GM19467 (cell line): Measurements from ENCODE around the gene NIN.
A peak's percentile ranks its signal among the peaks of the same experiment; 100 is the strongest.

ENCODE experiments used
- ATAC-seq: cut with Tn5 transposase; IDR thresholded peaks from one replicate; pipeline ENCODE4 v1.9.1; 2021; ENCODE audit warnings: mild to moderate bottlenecking, moderate library complexity; ENCODE audit not compliant: unreplicated experiment

Gene NIN

DNA sequence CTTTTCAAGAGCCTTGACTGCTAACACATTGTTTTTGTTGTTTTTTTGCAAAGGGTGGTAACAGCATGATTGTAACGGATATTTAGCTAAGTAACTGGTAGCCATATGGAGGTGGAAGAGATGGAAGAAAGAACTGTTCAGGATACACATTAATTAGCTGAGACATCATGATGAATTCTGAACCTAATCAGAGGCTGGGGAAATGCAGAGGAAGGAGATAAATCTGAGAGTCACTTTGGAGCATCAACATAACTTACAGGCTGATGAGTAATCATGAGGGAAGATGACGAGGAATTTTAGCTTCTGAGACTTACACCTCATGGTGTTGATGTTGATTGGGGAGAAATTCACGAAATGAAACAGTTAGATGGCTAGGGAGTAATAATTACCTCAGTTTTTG lies 62.3 kb downstream of the NIN start:
- ATAC-seq = no peak

- no peak for ATAC-seq
These were observed 64.5 kb downstream of the NIN start for GRCh38 chr14:50766338-50766886.

GRCh38 chr14:50763382-50764007 lies 67.5 kb downstream of the NIN start:
- no peak for ATAC-seq

- ATAC-seq = no peak
These were observed 68.0 kb downstream of the NIN start for GRCh38 chr14:50762931-50763300.

DNA sequence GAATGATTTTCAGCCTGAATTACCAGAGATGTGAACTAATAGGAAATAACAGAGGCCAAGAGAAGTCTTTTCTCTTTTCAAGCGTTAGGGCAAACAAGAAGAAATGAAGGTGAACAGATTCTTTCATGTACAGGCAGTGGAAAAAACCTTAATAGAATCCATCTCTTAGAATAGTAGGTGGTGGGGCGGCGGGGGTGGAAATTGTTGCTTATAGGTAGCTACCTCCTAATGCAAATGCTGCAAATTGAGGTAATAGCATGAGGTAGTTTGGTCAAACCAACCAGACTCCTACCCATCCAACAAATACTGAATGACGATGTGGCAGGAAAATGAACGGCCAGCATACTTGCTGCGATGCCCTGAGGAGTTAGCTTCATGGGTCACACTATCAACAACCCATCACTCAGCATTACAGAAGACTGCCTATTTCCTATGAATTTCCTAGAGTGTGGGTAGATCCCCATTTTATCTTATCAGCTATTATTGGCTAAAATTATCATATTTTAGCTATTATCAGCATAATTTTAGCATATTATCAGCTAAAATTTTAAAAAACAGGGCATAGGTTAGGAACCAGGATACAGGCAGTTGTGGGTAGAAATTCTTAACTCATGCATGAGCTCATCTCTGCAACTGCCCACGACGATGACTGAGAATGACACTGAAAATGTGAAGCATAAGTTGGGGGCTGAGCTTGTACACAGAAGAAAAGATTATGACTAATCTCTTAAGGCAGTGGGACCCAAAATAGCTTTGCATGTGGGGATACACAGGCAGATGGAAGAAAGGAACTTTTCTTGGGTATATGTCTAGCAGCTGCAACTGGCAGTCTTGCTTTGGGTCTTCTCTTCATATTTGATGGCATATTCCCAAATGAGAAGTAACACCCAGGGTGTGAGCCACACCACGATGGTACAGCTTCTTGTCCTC lies 68.7 kb downstream of the NIN start:
- ATAC-seq = no peak

- ATAC-seq = no peak
These were observed 71.0 kb downstream of the NIN start for GRCh38 chr14:50759800-50760543.

DNA sequence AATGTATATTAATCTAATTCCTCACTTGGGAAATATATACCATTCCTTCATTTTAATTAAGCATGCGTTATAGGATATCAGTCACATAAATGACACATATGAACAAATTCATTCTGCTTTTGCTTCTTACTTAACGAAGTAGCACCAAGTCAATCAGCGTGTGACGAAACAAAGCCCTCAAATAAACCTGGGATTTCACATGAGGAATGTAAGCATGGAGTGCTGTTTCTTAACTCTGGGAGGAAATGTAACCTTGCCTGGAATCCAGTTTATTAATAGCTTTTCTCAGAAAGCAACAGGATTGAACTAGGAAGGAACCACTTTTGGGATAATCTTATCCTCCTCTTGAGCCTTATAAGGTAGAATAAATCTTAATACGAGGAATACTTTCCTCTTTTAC lies 72.0 kb downstream of the NIN start:
- no peak for ATAC-seq

DNA sequence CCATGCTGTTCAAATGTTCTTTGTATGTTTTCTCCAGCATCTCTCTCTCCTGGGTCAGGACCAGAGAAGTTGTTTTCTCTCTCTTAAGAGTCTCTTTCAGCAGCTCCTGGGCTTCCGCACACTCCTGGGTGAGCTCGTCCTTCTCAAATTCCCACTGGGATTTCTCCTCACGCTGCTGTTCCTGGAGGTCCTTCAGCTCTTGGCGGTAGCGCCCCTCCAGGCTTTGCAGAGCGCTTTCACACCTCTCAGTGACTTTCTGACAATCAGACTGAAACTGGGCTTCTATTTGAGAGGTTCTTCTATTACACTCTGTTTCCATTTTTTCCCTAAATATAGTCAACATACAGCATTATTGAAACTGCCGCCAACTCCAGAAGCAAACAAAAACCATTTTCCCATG lies 72.7 kb downstream of the NIN start:
- no peak for ATAC-seq

- ATAC-seq = no peak
These were observed 73.3 kb downstream of the NIN start for GRCh38 chr14:50757702-50758101.

GRCh38 chr14:50756300-50756699 lies 74.7 kb downstream of the NIN start:
- ATAC-seq = no peak

GRCh38 chr14:50750323-50750722 lies 80.6 kb downstream of the NIN start:
- no peak for ATAC-seq

- no peak for ATAC-seq
These were observed 85.4 kb downstream of the NIN start for GRCh38 chr14:50745401-50746058.

- ATAC-seq = no peak
These were observed 86.7 kb downstream of the NIN start for GRCh38 chr14:50744231-50744630.

DNA sequence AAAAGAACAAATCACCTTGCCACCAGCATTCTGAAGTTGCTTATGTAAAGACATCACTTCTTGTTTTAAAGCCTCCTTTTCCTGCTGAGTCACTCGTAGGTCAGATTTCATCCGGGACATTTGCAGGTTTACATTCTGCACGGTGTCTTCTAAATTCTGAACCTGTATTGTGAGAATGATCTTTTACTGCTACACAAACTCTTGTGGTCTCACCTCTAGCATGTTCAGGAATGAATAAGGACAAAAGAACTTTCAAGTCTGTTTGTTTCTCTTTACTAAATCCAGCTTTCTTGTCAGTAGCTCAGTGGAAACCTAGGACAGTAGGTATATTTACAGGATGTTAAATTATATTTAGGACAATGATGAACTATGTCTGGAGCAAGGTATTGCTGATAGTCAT lies 89.4 kb downstream of the NIN start:
- ATAC-seq = no peak

- ATAC-seq = no peak
These were observed 90.1 kb downstream of the NIN start for GRCh38 chr14:50740856-50741255.

DNA sequence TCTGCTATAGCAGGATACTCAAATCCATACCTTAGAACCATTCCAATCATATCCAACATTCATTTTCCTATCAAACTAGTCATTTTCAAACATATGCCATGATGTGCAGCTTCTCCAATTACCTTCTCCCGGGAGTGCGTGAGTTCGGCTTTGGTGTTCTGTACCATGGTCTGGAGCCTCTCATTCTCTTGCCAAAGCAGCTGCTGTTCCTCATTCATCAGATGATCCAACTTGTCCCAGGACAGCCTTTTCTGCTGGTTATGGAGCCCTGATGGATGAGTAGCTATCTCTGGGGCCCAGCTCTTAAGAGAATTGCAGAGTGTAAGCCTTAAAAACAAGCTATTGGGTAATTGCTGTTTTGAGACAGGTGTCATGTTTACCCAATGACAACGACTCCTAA lies 91.8 kb downstream of the NIN start:
- ATAC-seq = no peak

DNA sequence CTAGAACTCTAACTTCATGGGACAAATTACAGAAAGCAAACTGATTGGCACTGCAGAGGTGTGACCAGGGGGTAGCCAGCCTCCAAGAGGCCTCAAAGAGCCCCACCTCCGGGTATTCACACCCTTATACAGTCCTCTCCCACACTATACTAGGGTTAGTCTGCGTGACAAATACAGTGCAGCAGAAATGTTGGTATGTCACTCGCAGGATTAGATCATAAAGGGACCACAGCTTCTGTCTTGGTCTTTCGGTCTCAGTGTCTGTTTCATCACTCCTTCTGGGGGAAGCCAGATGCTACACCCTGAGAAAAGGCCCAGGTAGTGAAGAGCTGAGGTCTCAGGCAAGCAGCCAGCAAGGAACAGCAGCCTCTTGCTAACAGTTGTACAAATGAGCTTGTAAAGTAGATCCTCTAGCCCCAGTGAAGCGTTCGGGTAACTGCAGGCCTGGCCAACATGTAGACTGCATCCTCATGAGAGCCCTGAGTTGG lies 94.0 kb downstream of the NIN start:
- peak; percentile 71 for ATAC-seq

GRCh38 chr14:50734950-50735695 lies 95.8 kb downstream of the NIN start:
- ATAC-seq = no peak

DNA sequence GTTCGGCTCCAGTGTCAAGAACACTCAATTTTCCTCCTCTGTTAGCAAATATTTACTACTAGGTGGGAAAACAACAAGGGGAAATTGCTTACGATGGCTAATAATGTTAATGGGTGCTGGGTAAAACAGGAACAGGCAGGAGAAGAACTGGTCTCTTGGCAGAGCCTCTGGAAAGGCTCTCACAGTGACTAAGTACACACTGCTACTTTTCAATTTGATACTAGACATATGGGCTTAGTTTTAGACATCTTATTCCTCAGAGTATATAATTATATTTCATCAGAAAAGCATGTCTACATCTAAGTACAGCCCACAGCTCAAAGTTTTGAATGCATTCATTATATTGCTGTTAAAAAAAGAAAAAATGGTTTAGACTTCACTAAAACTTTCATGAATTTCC lies 97.5 kb downstream of the NIN start:
- no peak for ATAC-seq

- no peak for ATAC-seq
These were observed 102.1 kb downstream of the NIN start for GRCh38 chr14:50728836-50729235.
